Endothelial cell (in vitro differentiated cells): ENCODE measurements around the gene CFAP90. TPM values are rescaled to one million over a fixed set of nuclear protein-coding genes. Genes with fewer than 3 reads are reported as not detected.

ENCODE experiments used
- DNase-seq: peaks from one replicate; pipeline ENCODE4 v3.0.0; 2021; ENCODE audit warnings: low spot score
- H3K27ac Mint-ChIP-seq: one replicate; pipeline ENCODE4 v1.8.0; 2021; ENCODE audit warnings: mixed read lengths, inconsistent platforms; ENCODE audit not compliant: unreplicated experiment
- H3K27me3 Mint-ChIP-seq: one replicate; pipeline ENCODE4 v1.8.0; 2021; ENCODE audit warnings: mild to moderate bottlenecking, moderate library complexity, mixed read lengths, inconsistent platforms; ENCODE audit not compliant: unreplicated experiment
- H3K36me3 Mint-ChIP-seq: one replicate; pipeline ENCODE4 v1.8.0; 2021; ENCODE audit warnings: mild to moderate bottlenecking, low read depth, mixed read lengths, inconsistent platforms; ENCODE audit not compliant: unreplicated experiment
- H3K4me1 Mint-ChIP-seq: one replicate; pipeline ENCODE4 v1.8.0; 2021; ENCODE audit warnings: mild to moderate bottlenecking, mixed read lengths, inconsistent platforms; ENCODE audit not compliant: unreplicated experiment
- H3K4me3 Mint-ChIP-seq: one replicate; pipeline ENCODE4 v1.8.0; 2021; ENCODE audit warnings: mild to moderate bottlenecking, mixed read lengths, inconsistent platforms; ENCODE audit not compliant: unreplicated experiment
- H3K9me3 Mint-ChIP-seq: one replicate; pipeline ENCODE4 v1.8.0; 2021; ENCODE audit warnings: mixed read lengths, inconsistent platforms; ENCODE audit not compliant: unreplicated experiment
- total RNA-seq: library from RNA; stranded (reverse); fragmentation: NEBNext Ultra II Directional; extraction: Animal tissue kit (Norgen Biotek cat#: 25700); gene quantifications from one replicate; pipeline ENCODE4 v1.2.1, GENCODE V29; 2021; ENCODE audit not compliant: unreplicated experiment
- TF ChIP-seq, protein P1 (sequence below): fragments of 200-600 bp; sonication (generic); IDR thresholded peaks from one replicate; pipeline ENCODE4 v1.5.0; 2021; ENCODE audit warnings: antibody characterized with exemption; ENCODE audit not compliant: unreplicated experiment

CFAP90 gene
- total RNA-seq, 1 donor from 2014 or later: not detected

GRCh38 chr5:7886849-7887475 is 36.0 kb upstream of the CFAP90 start:
- DNase-seq: no peak
- Mint-ChIP-seq H3K9me3 (no peaks in the 10 kb centered on the region), H3K4me1 (no peaks in the 10 kb centered on the region), H3K36me3 (peaks cover 15% of the 10 kb centered on the region), H3K27ac (no peak overlapping the region), H3K27me3 (no peaks in the 10 kb centered on the region), H3K4me3 (no peak overlapping the region)
- TF ChIP-seq, protein P1, sequence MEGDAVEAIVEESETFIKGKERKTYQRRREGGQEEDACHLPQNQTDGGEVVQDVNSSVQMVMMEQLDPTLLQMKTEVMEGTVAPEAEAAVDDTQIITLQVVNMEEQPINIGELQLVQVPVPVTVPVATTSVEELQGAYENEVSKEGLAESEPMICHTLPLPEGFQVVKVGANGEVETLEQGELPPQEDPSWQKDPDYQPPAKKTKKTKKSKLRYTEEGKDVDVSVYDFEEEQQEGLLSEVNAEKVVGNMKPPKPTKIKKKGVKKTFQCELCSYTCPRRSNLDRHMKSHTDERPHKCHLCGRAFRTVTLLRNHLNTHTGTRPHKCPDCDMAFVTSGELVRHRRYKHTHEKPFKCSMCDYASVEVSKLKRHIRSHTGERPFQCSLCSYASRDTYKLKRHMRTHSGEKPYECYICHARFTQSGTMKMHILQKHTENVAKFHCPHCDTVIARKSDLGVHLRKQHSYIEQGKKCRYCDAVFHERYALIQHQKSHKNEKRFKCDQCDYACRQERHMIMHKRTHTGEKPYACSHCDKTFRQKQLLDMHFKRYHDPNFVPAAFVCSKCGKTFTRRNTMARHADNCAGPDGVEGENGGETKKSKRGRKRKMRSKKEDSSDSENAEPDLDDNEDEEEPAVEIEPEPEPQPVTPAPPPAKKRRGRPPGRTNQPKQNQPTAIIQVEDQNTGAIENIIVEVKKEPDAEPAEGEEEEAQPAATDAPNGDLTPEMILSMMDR: peak; percentile 52

GRCh38 chr5:7884491-7885267 is 33.7 kb upstream of the CFAP90 start:
- no peak overlapping the region for H3K4me3 Mint-ChIP-seq
- H3K9me3 Mint-ChIP-seq: no peaks in the 10 kb centered on the region
- peaks cover 4% of the 10 kb centered on the region for H3K27me3 Mint-ChIP-seq
- no peak overlapping the region for H3K27ac Mint-ChIP-seq
- DNase-seq: no peak
- no peaks in the 10 kb centered on the region for H3K4me1 Mint-ChIP-seq
- peaks cover 18% of the 10 kb centered on the region for H3K36me3 Mint-ChIP-seq
- TF ChIP-seq, protein P1: no peak

GRCh38 chr5:7882926-7883325 is 32.0 kb upstream of the CFAP90 start:
- no peak for DNase-seq
- Mint-ChIP-seq H3K4me1 (no peaks in the 10 kb centered on the region), H3K27ac (no peak overlapping the region), H3K9me3 (no peaks in the 10 kb centered on the region), H3K36me3 (peaks cover 22% of the 10 kb centered on the region), H3K27me3 (peaks cover 6% of the 10 kb centered on the region), H3K4me3 (no peak overlapping the region)
- TF ChIP-seq, protein P1: no peak

- Mint-ChIP-seq H3K27me3 (peaks cover 6% of the 10 kb centered on the region), H3K4me1 (no peaks in the 10 kb centered on the region), H3K27ac (no peak overlapping the region), H3K9me3 (no peaks in the 10 kb centered on the region), H3K36me3 (peaks cover 23% of the 10 kb centered on the region), H3K4me3 (no peak overlapping the region)
- TF ChIP-seq, protein P1: no peak
- DNase-seq: no peak
Observed at GRCh38 chr5:7881816-7882215, 30.9 kb upstream of the CFAP90 start.

- no peak for DNase-seq
- Mint-ChIP-seq H3K27me3 (peaks cover 6% of the 10 kb centered on the region), H3K4me1 (no peaks in the 10 kb centered on the region), H3K27ac (no peak overlapping the region), H3K4me3 (no peak overlapping the region), H3K36me3 (peaks cover 26% of the 10 kb centered on the region), H3K9me3 (no peaks in the 10 kb centered on the region)
- TF ChIP-seq, protein P1: no peak
Observed at GRCh38 chr5:7881091-7881490, 30.2 kb upstream of the CFAP90 start.
